SW480 (cell line): ENCODE measurements around the gene CNTROB.

Source experiments
- DNase-seq: peaks from one replicate; pipeline ENCODE4 v3.0.0-alpha.2; 2016; ENCODE audit warnings: low spot score

Gene CNTROB

GRCh38 chr17:7987112-7987893, 55.3 kb downstream of the CNTROB start:
- no peak for DNase-seq

- DNase-seq = peak; percentile 76
Measured at GRCh38 chr17:7988750-7989178, 56.8 kb downstream of the CNTROB start.

GRCh38 chr17:7989781-7990655, 58.0 kb downstream of the CNTROB start:
- peak; percentile 86 for DNase-seq

GRCh38 chr17:7992516-7992915, 60.5 kb downstream of the CNTROB start:
- peak; percentile 85 for DNase-seq

- DNase-seq = no peak
Measured at GRCh38 chr17:7992924-7993323, 60.9 kb downstream of the CNTROB start.

- no peak for DNase-seq
Measured at GRCh38 chr17:7993972-7994589, 62.1 kb downstream of the CNTROB start.

GRCh38 chr17:7995724-7996123, 63.7 kb downstream of the CNTROB start:
- DNase-seq = no peak

- DNase-seq = peak; percentile 60
Measured at GRCh38 chr17:7997186-7997585, 65.2 kb downstream of the CNTROB start.
